ENCODE data around the gene RRAS.

Gene RRAS

DNA sequence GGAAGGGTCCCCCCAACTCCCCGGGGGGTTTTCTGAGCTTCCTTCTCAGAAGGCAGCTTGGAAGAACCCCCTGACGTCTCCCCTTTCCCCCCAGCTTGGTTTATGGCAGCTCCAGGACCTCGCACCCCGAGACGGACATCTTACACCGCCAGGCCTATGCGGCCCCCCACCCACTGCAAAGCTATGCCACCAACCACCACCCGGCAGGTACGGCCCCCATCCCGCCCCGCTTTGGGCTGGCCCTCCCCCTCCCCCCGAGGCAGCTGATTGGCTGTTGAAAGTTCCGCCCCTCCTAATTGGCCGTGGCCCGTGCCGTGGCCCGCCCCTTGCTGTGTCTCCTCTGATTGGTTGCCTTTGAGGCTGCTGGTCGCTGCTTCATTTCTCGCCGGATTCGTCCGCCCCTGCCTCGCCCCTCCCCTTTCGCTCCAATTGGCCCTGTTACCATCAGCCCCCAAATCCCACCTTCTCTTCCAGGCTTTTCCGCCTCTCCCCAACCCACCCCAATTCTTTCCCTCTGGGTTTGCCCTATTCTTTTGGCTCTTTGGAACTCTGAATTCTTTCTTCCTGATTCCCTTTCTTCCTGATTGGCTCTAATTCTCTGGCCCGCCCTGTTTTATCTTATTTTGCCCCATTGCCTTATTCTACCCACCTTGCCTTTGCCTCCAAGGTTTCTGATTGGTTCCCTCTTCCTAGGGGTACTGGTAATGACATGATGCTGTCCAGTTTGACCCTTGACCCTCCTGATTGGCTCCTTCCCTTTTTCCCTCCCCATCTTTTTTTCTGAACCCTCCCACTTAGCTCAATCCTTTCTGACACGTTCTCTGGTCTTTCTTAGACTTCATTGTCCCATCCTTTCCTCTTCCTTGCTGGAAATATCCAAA, 46.5 kb downstream of the RRAS start:
- DNase-seq = peak; percentile 98

DNA sequence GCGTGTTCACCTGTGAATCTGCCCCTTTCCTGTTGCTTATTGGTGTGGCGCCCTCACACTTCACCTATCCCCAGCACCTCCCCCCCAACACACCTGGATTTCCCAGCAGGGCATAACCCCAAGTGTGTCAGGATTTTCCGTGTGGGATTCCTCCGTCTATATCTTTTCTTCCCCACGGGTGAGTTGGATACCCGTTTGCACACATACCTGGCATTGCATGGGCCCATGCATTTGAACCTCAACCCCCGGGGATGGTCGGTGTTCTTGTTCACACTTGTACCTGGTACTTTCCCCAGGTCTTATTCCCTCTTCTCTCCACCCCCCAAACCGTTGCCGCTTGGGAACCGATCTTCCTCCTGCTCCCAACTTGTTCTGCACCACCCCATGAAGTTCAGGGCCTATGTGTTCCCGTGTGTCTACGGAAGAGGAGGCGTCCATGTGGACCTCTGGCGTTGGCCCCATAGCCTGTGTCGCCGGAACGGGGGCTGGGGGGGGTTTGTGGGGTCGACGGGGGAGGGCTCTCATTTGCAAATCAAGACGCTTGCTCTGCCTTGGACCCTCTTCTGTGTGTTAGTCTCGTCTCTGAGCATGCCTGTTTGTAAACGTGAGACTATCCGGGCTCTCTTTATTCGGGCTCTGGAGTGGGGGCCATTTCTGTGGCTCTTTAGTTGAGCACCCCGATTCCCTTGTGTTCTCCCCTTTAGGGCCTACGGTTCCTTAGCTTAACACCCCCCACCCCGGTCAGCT, 47.3 kb downstream of the RRAS start:
- peak; percentile 58 for DNase-seq

DNA sequence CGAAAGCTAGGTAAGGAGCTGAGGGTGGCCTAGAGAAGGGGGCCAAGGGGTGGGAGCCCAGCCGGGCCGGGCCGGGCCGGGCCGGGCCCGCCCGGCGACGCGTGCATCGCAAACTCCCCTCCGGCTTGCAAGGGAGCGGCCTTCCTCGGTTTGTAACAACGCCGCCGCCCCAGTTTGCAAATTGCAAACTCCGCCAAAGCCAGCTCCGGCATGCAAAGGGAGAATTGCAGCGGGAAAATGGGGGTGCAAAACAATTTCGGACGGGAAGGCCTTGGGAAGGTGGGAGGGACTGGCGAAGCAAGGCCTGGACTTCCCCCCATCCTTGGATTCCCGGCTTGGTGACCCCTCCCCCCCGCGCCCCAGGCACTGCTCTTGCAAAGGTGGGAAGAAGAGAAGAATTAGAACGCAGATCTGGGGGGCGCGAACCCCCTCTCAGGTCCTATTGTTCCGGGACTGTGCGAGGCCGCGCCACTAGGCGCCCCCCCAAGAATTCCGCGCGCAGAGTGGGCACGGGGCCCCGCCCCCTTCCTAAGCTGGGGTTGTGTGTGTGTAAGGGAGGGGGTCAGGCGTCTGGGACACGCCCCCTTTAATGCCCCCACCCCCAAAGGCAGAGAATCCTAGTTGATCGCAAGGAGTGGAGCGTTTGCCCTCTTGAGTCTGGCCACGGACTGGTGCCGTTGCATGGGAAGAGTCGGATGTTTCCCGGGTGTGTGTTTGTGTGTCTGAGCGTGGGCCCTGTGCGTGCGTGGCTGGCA, 48.0 kb downstream of the RRAS start:
- peak; percentile 65 for DNase-seq

DNA sequence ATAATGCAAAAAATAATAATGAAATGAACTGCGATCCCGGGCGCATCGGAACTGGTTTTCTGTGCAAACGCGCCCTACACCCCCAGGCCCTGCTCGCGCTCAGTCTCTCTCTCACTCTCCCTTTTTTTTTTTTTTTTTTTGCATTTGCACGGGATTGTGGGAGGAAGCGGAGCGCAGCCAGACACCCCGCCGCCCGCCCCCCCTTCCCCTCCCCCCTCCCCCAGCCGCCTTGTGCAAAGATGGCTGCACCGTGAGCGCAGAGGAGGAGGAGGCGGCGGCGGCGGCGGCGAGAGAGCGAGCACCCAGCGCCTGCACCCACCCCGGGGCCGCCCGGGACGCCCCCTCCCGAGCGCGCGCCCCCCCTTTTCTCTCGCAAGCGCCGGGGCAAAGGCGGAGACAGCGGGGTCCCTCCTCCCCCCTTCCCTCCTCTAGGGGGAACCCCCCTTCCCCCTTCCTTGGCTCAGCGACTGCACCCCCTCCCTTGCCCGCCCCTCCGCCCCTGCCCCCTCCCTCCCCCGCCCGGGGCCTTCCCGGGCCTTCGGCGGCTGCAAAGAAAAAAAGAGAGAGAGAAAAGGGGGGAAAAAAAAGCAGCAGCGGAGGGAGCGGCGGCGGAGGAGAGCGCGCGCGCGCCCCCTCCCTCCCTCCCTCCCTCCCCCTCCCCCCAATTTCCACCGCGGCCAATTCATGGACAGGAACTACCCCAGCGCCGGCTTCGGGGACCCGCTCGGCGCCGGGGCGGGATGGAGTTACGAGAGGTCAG, 48.8 kb downstream of the RRAS start, which contains the start of gene PRR12:
Gene PRR12 (plus strand): TSS at position 212 of the 760 bp plus-strand sequence. CDS start 473 bp downstream, at position 685.
- peak; percentile 87 for DNase-seq

DNA sequence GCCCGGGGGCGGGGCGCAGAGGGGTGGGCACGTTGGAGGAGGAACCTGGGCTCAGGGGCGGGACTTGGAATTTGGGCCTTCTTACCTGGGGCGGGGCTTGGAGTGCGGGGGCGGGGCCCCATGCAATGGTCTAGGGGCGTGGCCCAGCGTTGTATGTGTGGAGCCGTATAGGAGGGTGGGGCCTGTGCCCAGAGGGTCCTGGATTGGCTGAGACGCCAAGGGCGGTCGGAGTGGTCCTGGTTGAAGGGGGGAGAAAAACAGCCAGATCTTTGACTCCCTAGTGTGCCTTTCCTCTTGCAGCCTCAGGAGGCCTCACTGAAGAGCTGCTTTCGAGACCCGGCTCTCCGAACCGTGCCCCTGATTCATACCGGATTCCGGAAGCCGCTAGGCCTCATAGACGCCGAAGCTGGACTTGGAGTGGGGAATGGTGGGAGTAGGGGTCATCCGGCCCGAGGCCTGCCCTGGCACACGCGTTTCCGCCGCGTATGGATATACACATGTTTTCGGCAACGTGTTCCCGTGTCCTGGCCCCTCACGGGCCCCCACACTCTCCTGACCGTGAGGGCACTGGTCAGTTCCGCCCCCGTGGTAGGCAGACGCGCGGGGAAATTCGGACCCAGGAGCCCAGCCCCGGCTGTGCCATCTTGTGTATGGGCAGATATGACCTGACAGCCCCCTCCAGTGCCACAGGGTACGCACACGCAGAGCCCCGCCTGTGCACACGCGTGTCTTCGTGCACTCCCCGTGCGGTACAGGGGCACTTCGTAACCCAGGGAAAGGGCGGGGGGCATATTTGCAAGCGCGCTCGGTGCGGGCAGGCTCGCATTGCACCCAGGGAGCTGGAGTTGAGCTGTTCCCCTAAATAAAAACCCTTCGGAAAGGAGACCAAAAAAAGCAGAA, 49.6 kb downstream of the RRAS start:
- DNase-seq = peak; percentile 100

DNA sequence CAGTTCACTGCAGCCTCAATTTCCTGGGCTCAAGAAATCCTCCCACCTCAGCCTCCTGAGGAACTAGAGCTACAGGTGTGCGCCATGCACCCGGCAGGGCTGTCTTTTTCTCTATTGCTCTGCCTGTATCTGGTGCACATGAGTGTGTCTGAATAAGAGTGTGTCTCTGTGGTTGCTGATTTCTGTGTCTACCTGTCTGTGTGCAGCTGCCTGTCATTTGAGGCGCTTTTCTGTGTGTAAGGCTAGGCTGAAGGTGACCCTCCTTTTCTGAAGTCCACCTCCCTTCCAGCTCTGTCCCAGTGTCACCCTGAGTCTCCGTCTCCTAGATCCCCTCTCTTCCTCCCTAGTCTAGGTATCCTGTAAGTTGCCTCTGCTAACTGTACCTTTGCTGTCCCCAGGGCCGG, 50.4 kb downstream of the RRAS start:
- DNase-seq = no peak

DNA sequence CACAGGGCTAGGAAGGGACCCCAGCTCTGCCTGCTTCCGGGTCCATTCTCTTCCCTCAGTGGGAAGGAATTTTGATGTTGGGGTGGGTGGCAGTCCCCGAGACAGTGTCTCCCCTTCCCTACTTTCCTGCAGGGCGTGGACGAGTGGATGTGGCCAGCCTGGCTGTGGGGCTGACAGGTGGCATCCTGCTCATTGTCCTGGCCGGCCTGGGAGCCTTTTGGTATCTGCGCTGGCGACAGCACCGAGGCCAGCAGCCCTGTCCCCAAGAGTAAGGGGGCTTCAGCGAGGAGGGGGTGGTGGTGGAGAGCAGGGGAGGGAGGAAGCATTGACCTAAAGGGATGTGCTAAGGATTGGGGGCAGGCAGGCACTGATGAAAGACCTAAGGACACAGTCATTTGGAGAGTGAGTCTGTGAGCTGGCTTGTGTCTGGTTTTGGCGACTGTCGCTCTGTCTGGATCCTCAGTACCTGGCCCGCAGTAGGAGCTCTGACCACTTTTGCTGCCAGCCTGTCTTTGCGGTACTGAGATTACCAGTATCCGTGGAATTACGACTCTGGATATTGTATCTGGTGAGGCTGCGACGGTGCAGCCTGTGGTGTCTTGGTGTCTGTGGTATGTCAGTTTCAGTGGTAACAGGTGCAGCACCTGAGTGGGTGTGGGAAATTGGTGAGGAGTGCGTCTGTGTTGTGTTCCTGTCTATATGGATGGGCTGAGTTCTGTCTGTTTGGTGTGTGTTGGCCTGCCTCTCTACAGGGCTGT, 51.4 kb downstream of the RRAS start:
- no peak for DNase-seq

DNA sequence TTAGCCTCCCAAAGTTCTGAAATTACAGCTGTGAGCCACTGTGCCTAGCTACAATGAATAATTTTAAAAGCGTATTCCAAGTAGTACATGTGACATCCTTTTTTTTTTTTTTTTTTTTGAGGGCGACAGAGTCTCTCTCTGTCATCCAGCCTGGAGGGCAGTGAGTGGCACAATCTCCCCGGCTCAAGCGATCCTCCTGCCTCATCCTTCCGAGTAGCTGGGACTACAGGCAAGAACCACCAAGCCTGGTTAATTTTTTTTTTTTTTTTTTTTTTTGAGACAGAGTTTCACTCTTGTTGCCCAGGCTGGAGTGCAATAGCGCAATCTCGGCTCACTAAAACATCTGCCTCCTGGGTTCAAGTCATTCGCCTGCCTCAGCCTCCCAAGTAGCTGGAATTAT, 52.7 kb downstream of the RRAS start:
- DNase-seq = no peak
